HG03575 (cell line): Measurements from ENCODE around the gene ADAMTS18.
"Not testable (repeated sequence)": the region's sequence is repeated elsewhere in the genome, so short reads cannot be mapped to it uniquely, and the experiment has no call there.

Experiments used
- ATAC-seq: cut with Tn5 transposase; IDR thresholded peaks from one replicate; pipeline ENCODE4 v1.9.1; 2021; ENCODE audit not compliant: unreplicated experiment, insufficient number of reproducible peaks, low FRiP score; ENCODE audit errors: extremely low read depth

The ADAMTS18 gene

GRCh38 chr16:77300256-77300655, 134.6 kb downstream of the ADAMTS18 start:
- no peak for ATAC-seq

DNA sequence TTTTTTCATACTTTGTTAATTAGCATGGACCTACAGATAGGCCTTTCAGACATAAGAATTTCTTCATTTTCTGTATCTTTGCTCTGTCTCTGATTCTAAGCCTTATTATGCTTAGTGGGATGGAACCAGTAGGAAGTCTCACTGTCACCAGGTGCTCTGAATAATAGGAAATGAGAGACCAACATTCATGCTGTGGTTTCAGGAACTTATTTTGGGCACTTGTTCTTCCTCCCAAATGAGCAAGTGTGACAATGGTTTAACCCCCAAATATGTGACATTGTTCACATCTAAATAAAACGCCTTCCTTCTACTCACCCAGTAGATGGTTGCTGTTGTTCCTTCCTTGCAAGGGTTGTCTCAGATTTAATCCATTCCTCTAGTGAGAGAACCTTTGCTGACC, 135.4 kb downstream of the ADAMTS18 start:
- no peak for ATAC-seq

- ATAC-seq, result no peak
These were observed 136.1 kb downstream of the ADAMTS18 start for GRCh38 chr16:77298418-77299360.

DNA sequence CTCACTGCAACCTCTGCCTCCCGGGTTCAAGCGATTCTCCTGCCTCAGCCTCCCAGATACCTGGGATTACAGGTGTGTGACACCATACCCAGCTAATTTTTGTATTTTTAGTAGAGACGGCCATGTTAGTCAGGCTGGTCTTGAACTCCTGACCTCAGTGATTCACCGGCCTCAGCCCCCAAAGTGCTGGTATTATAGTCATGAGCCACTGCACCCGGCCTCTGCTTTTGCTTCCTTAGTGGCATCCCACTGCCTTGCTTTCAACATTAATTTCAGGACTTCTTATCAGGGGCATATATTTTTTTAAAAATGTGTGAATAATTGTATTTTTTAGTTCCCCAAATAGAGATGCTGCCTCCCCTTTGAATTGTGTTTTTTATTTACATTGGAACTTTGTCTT, 136.8 kb downstream of the ADAMTS18 start:
- ATAC-seq, result no peak

- ATAC-seq, result no peak
These were observed 138.9 kb downstream of the ADAMTS18 start for GRCh38 chr16:77295896-77296295.

GRCh38 chr16:77290451-77291115, 144.3 kb downstream of the ADAMTS18 start:
- ATAC-seq, result no peak

DNA sequence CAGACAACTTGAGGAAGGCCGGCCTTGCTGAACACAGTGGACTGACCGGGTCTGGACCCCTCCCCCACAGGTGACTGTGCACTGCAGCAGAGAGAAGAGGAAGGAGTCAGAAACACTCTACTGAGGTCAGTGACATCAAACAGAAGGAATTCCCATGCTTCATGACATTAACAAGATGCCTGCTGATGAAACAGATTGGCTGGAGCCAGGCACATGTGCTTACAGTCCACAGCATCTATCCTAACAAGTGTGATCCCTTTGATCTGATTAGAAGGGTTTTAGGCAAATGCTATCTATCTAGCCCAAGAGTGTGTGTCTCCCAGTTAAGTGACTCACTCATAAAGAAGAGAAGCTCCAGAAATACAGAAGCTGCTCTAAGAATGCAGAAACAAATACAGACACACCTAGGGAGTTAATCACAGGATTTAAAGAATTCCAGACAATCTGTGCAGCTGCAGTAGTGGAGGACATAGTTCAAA, 145.5 kb downstream of the ADAMTS18 start:
- ATAC-seq, result no peak

DNA sequence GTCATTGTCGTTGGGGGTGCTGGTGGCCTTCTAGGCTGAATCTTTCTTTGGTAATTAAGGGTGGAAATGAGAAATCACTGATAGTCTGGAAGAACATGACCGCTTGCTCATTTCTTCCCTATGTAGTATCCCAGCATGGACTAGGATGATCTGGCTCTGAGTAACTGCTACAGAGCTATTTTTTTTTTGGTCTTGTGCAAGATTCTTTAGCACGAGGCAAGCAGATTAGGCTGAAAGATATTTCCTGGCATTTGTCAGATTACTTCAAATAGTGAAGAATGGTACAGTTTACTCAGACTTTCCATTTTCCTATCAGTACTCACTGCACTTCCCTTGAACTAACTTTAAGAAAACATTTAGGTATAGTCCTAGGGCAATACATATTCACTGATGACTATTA, 146.6 kb downstream of the ADAMTS18 start:
- ATAC-seq, result no peak

DNA sequence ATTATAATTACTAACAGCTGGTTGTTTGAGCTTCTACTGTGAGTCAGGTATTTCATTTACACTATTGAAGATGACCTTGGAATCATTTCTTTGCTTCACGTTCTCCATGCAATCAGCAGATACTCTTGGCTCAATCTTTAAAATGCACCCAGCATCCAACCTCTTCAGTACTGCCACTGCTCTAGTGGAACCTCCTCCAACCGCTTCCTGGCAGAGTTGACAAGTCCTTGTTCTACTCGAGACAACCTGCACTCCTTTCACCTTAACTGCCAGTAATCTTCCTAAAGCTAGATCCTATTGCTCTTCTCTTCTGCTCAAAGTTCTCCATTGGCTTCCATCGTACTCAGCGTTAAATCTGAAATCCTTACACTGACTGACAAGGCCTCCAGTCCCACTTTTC, 149.2 kb downstream of the ADAMTS18 start:
- ATAC-seq, result no peak

GRCh38 chr16:77282345-77282744, 152.5 kb downstream of the ADAMTS18 start:
- no peak for ATAC-seq

GRCh38 chr16:77279316-77279715, 155.5 kb downstream of the ADAMTS18 start:
- ATAC-seq, result not testable (repeated sequence)

DNA sequence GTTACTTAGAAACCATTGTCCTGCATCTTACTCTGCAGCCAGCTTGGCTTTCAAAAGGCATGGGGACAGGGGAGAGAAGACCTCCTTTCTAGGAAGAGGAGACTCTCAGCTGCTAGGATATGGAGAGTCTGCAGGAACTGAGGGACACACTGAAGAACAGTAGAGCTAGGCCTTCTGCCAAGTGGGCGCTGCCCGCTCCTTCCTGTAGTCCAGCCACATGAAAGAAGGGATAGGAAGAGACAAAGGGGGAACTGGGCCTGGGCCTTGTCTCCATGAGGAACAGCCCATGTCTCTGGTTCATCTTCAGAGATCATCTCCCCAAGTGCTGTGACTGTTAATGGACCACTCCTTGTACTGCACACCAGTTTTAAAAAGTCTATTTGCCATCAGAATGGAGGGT, 157.3 kb downstream of the ADAMTS18 start:
- no peak for ATAC-seq

GRCh38 chr16:77277141-77277540, 157.7 kb downstream of the ADAMTS18 start:
- ATAC-seq, result no peak

- no peak for ATAC-seq
These were observed 158.2 kb downstream of the ADAMTS18 start for GRCh38 chr16:77276661-77277060.

GRCh38 chr16:77275303-77275702, 159.5 kb downstream of the ADAMTS18 start:
- not testable (repeated sequence) for ATAC-seq

DNA sequence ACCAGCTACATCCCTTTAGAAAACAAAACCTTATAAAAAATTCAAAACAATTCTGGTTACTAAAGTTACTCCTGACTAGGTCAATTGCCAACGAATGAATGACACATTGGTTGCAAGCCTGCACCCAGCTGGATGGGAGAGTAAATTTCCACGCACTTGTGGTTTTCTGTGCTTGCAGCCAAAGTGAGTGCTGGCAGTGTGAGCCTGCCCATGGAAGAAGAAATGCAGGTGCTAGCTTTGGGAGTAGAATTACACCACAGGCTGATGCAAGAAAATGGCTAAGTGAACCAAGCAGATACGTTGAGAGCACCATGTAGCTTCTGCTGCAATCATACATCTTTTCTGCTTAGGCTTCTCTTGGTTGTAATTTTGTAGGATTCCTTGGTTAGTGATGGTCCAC, 161.0 kb downstream of the ADAMTS18 start:
- ATAC-seq, result no peak

DNA sequence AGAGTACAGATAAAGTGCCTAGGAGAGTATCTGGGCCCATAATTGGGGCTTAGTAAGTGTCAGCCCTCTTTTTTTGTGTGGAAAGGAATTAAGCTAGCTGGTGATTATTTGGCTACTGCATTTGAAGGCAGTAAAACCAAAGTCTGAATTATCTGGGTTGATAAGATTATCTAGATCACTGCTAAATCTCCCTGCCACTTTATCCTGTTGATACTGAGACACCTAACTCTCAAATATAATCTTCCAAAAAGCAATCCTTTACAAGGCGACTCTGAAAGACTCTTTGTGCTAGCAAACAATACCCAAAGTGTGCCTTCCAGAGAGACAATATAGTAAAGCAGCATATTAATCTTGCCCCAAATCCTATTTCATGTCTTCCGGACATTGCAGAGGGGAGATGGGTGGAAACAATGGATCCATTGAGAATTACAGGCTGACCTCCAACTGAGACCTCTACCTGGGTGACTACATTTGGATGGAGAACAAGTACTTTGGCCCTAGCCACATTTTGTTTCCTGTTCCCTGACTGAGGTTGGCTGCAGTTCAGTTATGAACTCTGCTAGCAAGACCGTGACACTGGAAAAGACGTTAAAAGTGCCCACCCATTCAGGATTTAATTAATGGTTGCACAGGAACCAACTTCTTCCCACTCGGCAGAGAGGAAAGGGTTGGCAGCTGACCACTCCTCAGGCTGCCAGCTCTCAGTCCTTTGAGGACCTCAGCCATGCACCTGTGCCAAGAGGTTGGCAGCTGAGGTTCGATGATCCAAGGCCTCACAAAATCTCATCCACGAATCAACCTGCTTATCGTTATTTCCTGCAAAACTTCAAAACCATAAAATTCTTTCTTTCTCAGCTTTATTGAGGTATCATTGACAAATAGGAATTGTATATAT, 163.1 kb downstream of the ADAMTS18 start:
- ATAC-seq, result no peak

GRCh38 chr16:77266185-77266584, 168.6 kb downstream of the ADAMTS18 start:
- ATAC-seq, result not testable (repeated sequence)

DNA sequence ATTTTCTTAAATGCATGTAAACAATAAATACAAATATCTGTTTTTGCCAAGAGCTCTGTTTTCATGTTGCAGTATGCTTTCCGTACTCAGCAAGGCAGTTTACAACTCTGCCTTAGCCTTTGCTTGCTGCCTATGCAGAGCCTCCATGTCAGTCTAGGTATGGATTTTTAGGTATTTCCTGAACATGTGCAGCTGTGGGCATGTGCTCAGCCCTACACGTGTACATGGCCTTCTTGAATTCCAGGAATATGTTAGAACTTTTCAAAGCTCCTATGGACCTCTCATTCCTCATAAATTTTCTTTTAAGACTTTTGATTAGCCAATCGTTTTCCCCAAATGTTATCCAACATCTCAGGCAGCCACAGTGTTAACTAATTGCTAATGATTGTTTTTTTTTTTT, 171.9 kb downstream of the ADAMTS18 start:
- ATAC-seq, result no peak
